A673 (cell line): ENCODE data around the gene LRP8. TPM values are rescaled to one million over a fixed set of nuclear protein-coding genes. Genes with fewer than 3 reads are reported as not detected.

Experiments
- BruUV-seq: library from RNA; stranded (reverse); fragments of 400-500 nt; replicated peaks from 2 replicates; lab custom pipeline; 2021; lab: Mats Ljungman, UMichigan
- CTCF ChIA-PET: fragments of 300-600 bp; sonication (Branson Sonifier 250); formaldehyde crosslinking; loops from one replicate; lab custom pipeline; 2022; ENCODE audit warnings: antibody characterized with exemption; lab: Charles Lee
- POLR2A ChIA-PET: fragments of 300-600 bp; sonication (Branson Sonifier 250); formaldehyde crosslinking; loops from one replicate; lab custom pipeline; 2022; ENCODE audit warnings: antibody characterized with exemption; ENCODE audit not compliant: low non-redundant PET; lab: Charles Lee
- DNase-seq: peaks from one replicate; pipeline ENCODE4 v3.0.0-alpha.2; 2015; ENCODE audit warnings: low spot score
- H3K27ac ChIP-seq: fragments of 200-600 bp; sonication (generic); 2 replicates; pipeline ENCODE4 v1.5.1; 2016; ENCODE audit warnings: mixed run types, low read depth, mild to moderate bottlenecking, mixed read lengths, antibody characterized with exemption, low read length; ENCODE audit not compliant: poor library complexity, severe bottlenecking
- H3K27me3 ChIP-seq: fragments of 200-600 bp; sonication (generic); replicated peaks from 2 replicates; pipeline ENCODE4 v1.6.1; 2017; ENCODE audit warnings: mixed run types, low read depth, mild to moderate bottlenecking, mixed read lengths, antibody characterized with exemption, low read length; ENCODE audit not compliant: insufficient read depth, poor library complexity
- H3K36me3 ChIP-seq: fragments of 200-600 bp; sonication (generic); 2 replicates; pipeline ENCODE4 v1.6.1; 2016; ENCODE audit warnings: mixed run types, mild to moderate bottlenecking, mixed read lengths, antibody characterized with exemption, low read length; ENCODE audit not compliant: insufficient read depth, poor library complexity, severe bottlenecking
- H3K4me1 ChIP-seq: fragments of 200-600 bp; sonication (generic); 2 replicates; pipeline ENCODE4 v1.6.1; 2017; ENCODE audit warnings: mixed run types, mild to moderate bottlenecking, mixed read lengths, antibody characterized with exemption, low read length; ENCODE audit not compliant: insufficient read depth, poor library complexity, severe bottlenecking
- H3K4me3 ChIP-seq: fragments of 200-600 bp; sonication (generic); 2 replicates; pipeline ENCODE4 v1.5.1; 2016; ENCODE audit warnings: low read depth, mixed run types, mild to moderate bottlenecking, mixed read lengths, low read length; ENCODE audit not compliant: poor library complexity, severe bottlenecking
- H3K9me3 ChIP-seq: fragments of 200-600 bp; sonication (generic); 2 replicates; pipeline ENCODE4 v1.6.1; 2016; ENCODE audit warnings: mixed run types, low read depth, mild to moderate bottlenecking, mixed read lengths, antibody characterized with exemption, low read length; ENCODE audit not compliant: poor library complexity, severe bottlenecking
- EZH2 ChIP-seq: fragments of 200-600 bp; sonication (generic); IDR thresholded peaks from 2 replicates; pipeline ENCODE4 v1.6.1; 2017; ENCODE audit warnings: borderline replicate concordance, low read depth, mild to moderate bottlenecking, mixed read lengths, antibody characterized with exemption, low read length; ENCODE audit not compliant: poor library complexity, severe bottlenecking
- intact Hi-C: fragments of 100-400 bp; cut with micrococcal nuclease; formaldehyde crosslinking; loops from one replicate; pipeline ENCODE4 v1.10.0; 2022; ENCODE audit not compliant: unreplicated experiment
- total RNA-seq: library from RNA; stranded (reverse); gene quantifications from 2 replicates; pipeline ENCODE4 v1.2.3, GENCODE V29; 2021
- TF ChIP-seq, protein P1 (sequence below): fragments of 300-800, 200-600 bp; sonication (generic); conservative IDR thresholded peaks from 2 replicates; pipeline ENCODE4 v1.5.1; 2017; ENCODE audit warnings: low read depth, mild to moderate bottlenecking, antibody characterized with exemption, low read length, moderate library complexity, mixed read lengths

LRP8 gene
- total RNA-seq, 1 experiment from 2014 or later, result 24.7 TPM

DNA sequence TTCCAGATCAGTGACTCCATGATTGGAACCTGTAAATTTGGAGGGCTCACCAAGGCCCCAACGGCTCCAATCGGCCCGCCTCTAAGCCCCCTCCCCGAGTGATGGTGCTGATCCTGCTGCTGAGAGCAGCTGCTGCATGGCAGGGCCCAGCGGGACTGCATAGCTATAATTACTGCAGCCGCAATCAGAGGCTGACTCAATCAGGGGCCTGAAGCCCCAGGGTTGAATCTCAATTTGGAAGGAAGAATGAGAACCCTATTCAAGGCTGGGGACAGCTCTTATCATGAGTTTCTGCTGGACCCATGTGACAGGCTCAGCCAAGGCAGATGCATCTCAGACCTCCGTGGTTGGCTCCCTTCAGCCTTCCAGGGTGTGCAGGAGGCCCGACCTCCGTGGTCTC is 46.7 kb downstream of the LRP8 start:
- intact Hi-C loops, result no loop called here
- no peaks in the 10 kb centered on the region for H3K36me3 ChIP-seq
- no peak for DNase-seq
- H3K27me3 ChIP-seq, result no peaks in the 10 kb centered on the region
- CTCF ChIA-PET, result no interaction called here
- H3K27ac ChIP-seq, result no peak overlapping the region
- H3K9me3 ChIP-seq, result no peaks in the 10 kb centered on the region
- no TSS peak for BruUV-seq
- POLR2A ChIA-PET, result no interaction called here
- TF ChIP-seq EZH2, result no peak
- TF ChIP-seq, protein P1, sequence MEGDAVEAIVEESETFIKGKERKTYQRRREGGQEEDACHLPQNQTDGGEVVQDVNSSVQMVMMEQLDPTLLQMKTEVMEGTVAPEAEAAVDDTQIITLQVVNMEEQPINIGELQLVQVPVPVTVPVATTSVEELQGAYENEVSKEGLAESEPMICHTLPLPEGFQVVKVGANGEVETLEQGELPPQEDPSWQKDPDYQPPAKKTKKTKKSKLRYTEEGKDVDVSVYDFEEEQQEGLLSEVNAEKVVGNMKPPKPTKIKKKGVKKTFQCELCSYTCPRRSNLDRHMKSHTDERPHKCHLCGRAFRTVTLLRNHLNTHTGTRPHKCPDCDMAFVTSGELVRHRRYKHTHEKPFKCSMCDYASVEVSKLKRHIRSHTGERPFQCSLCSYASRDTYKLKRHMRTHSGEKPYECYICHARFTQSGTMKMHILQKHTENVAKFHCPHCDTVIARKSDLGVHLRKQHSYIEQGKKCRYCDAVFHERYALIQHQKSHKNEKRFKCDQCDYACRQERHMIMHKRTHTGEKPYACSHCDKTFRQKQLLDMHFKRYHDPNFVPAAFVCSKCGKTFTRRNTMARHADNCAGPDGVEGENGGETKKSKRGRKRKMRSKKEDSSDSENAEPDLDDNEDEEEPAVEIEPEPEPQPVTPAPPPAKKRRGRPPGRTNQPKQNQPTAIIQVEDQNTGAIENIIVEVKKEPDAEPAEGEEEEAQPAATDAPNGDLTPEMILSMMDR, result no peak
- H3K4me1 ChIP-seq, result no peaks in the 10 kb centered on the region
- no peak overlapping the region for H3K4me3 ChIP-seq

DNA sequence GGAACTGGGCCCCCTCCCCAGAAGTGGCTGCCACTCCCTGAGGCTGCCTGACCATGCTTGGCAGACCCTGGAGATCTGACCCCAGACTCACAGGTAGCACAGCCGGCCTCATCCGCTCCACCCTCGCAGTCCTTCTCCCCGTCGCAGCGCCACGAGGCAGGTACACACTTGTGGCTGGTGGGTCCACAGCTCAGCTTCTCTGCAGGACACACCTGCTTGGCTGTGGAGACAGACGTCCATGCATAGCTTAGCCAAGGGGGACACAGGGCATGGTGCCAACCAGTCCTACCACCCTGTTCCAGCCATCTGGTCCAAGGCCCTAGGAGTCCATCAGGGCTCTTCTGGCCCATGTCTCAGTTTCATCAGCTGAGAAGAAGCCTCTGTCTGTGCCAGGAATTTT is 47.4 kb downstream of the LRP8 start:
- no peak overlapping the region for H3K27ac ChIP-seq
- ChIA-PET POLR2A (no interaction called here), CTCF (no interaction called here)
- H3K9me3 ChIP-seq, result no peaks in the 10 kb centered on the region
- H3K27me3 ChIP-seq, result no peaks in the 10 kb centered on the region
- no peaks in the 10 kb centered on the region for H3K36me3 ChIP-seq
- no peak overlapping the region for H3K4me3 ChIP-seq
- intact Hi-C loops, result no loop called here
- DNase-seq, result no peak
- TF ChIP-seq EZH2, result no peak
- TF ChIP-seq, protein P1, result no peak
- no peaks in the 10 kb centered on the region for H3K4me1 ChIP-seq
- no TSS peak for BruUV-seq

GRCh38 chr1:53279296-53280200 is 48.3 kb downstream of the LRP8 start:
- Histone ChIP-seq H3K4me3 (no peak overlapping the region), H3K36me3 (no peaks in the 10 kb centered on the region), H3K27ac (no peak overlapping the region), H3K27me3 (no peaks in the 10 kb centered on the region), H3K9me3 (no peaks in the 10 kb centered on the region), H3K4me1 (no peaks in the 10 kb centered on the region)
- no peak for DNase-seq
- CTCF ChIA-PET, result no interaction called here
- POLR2A ChIA-PET, result no interaction called here
- no TSS peak for BruUV-seq
- TF ChIP-seq, protein P1, result no peak
- TF ChIP-seq EZH2, result no peak
- intact Hi-C loops, result loop anchor here (2.0 to 10.0 kb wide), 4 partner anchors 113 to 1518 kb away; no protein-coding TSS in a partner anchor
